ENCODE measurements around the gene CDK17.

CDK17 gene

GRCh38 chr12:96234591-96235483 lies 165.4 kb downstream of the CDK17 start:
- Histone ChIP-seq H3K4ac (ENCODE audit: low read depth in 1 of 2, low read length in 2 of 2) (peak overlapping the region in 1 of 2 experiments; percentile 17), H3K9me3 (ENCODE audit: control insufficient read depth, low read length) (no peaks in the 10 kb centered on the region), H2AK5ac (ENCODE audit: low read length, severe bottlenecking) (peak overlapping the region; percentile 24), H2BK5ac (ENCODE audit: low read depth, low read length, poor library complexity, severe bottlenecking) (no peak overlapping the region), H3K27ac (ENCODE audit: low read length, poor library complexity, severe bottlenecking) (no peak overlapping the region), H2BK120ac (ENCODE audit: low read depth, low read length) (no peak overlapping the region), H4K91ac (ENCODE audit: low read length) (no peak overlapping the region), H3K4me1 (ENCODE audit: control insufficient read depth, insufficient read depth, low read depth, low read length) (peaks cover 35% of the 10 kb centered on the region), H3K36me3 (ENCODE audit: control insufficient read depth in 1 of 2, insufficient read depth in 2 of 2, low read depth in 1 of 2, low read length in 2 of 2) (peaks cover 14 to 32% of the 10 kb centered on the region in 2 experiments), H3K18ac (ENCODE audit: low read depth in 1 of 2, low read length in 2 of 2) (no peak overlapping the region), H2BK15ac (ENCODE audit: low read depth, poor library complexity, severe bottlenecking) (no peak overlapping the region), H4K8ac (ENCODE audit: low read length) (no peak overlapping the region), H2BK12ac (ENCODE audit: low read length in 2 of 2) (no peak overlapping the region), H3K79me1 (replicated peaks; ENCODE audit: low read length, poor library complexity, severe bottlenecking) (peaks cover 29% of the 10 kb centered on the region), H3K27me3 (ENCODE audit: control insufficient read depth in 1 of 2, insufficient read depth in 1 of 2, low read length in 2 of 2) (no peaks in the 10 kb centered on the region), H3K4me2 (ENCODE audit: low read length, poor library complexity, severe bottlenecking) (no peak overlapping the region), H3K4me3 (ENCODE audit: insufficient read depth in 1 of 2, low read depth in 1 of 2, low read length in 2 of 2) (peak overlapping the region in 1 of 2 experiments; percentile 33), H3K9ac (ENCODE audit: low read length) (peak overlapping the region; percentile 93), H3K23ac (ENCODE audit: low read length in 2 of 2) (no peak overlapping the region), H3K14ac (ENCODE audit: low read length in 2 of 2) (no peak overlapping the region), H2AFZ (ENCODE audit: low read depth, low read length) (no peak overlapping the region)
- no peak for DNase-seq
- 95% methylated on average over 22 of the region's 22 CpGs for WGBS

- WGBS = 94% methylated on average over 15 of the region's 15 CpGs
- Histone ChIP-seq H3K79me1 (replicated peaks; ENCODE audit: low read length, poor library complexity, severe bottlenecking) (peaks cover 24% of the 10 kb centered on the region), H3K27me3 (ENCODE audit: control insufficient read depth in 1 of 2, insufficient read depth in 1 of 2, low read length in 2 of 2) (no peaks in the 10 kb centered on the region)
Measured at GRCh38 chr12:96233939-96234461, 166.2 kb downstream of the CDK17 start.

GRCh38 chr12:96233168-96233567 lies 167.1 kb downstream of the CDK17 start:
- no peak overlapping the region for H2AFZ ChIP-seq (ENCODE audit: low read depth, low read length)
- no peak overlapping the region for H3K14ac ChIP-seq (ENCODE audit: low read length in 2 of 2)
- H2BK15ac ChIP-seq (ENCODE audit: low read depth, poor library complexity, severe bottlenecking) = no peak overlapping the region
- H2BK120ac ChIP-seq (ENCODE audit: low read depth, low read length) = no peak overlapping the region
- H3K18ac ChIP-seq (ENCODE audit: low read depth in 1 of 2, low read length in 2 of 2) = no peak overlapping the region
- H3K79me1 ChIP-seq (replicated peaks; ENCODE audit: low read length, poor library complexity, severe bottlenecking) = peaks cover 20% of the 10 kb centered on the region
- H3K4me2 ChIP-seq (ENCODE audit: low read length, poor library complexity, severe bottlenecking) = no peak overlapping the region
- peak overlapping the region; percentile 93 for H3K9ac ChIP-seq (ENCODE audit: low read length)
- H2BK12ac ChIP-seq (ENCODE audit: low read length in 2 of 2) = no peak overlapping the region
- no peaks in the 10 kb centered on the region for H3K9me3 ChIP-seq (ENCODE audit: control insufficient read depth, low read length)
- peak overlapping the region in 1 of 2 experiments; percentile 36 for H3K4me3 ChIP-seq (ENCODE audit: insufficient read depth in 1 of 2, low read depth in 1 of 2, low read length in 2 of 2)
- H4K8ac ChIP-seq (ENCODE audit: low read length) = no peak overlapping the region
- no peak overlapping the region for H2AK5ac ChIP-seq (ENCODE audit: low read length, severe bottlenecking)
- no peak overlapping the region for H4K91ac ChIP-seq (ENCODE audit: low read length)
- no peak overlapping the region for H3K27ac ChIP-seq (ENCODE audit: low read length, poor library complexity, severe bottlenecking)
- peaks cover 22 to 23% of the 10 kb centered on the region in 2 experiments for H3K36me3 ChIP-seq (ENCODE audit: control insufficient read depth in 1 of 2, insufficient read depth in 2 of 2, low read depth in 1 of 2, low read length in 2 of 2)
- H3K4ac ChIP-seq (ENCODE audit: low read depth in 1 of 2, low read length in 2 of 2) = no peak overlapping the region
- 94% methylated on average over 7 of the region's 7 CpGs for WGBS
- H2BK5ac ChIP-seq (ENCODE audit: low read depth, low read length, poor library complexity, severe bottlenecking) = no peak overlapping the region
- H3K23ac ChIP-seq (ENCODE audit: low read length in 2 of 2) = no peak overlapping the region
- H3K27me3 ChIP-seq (ENCODE audit: control insufficient read depth in 1 of 2, insufficient read depth in 1 of 2, low read length in 2 of 2) = no peaks in the 10 kb centered on the region
- H3K4me1 ChIP-seq (ENCODE audit: control insufficient read depth, insufficient read depth, low read depth, low read length) = peaks cover 29% of the 10 kb centered on the region
- DNase-seq = no peak

More at GRCh38 chr12:96233939-96234461, 166.2 kb downstream of the CDK17 start:
- Histone ChIP-seq H3K18ac (ENCODE audit: low read depth in 1 of 2, low read length in 2 of 2) (no peak overlapping the region), H4K91ac (ENCODE audit: low read length) (no peak overlapping the region), H3K9ac (ENCODE audit: low read length) (peak overlapping the region; percentile 93), H2BK12ac (ENCODE audit: low read length in 2 of 2) (no peak overlapping the region), H3K27ac (ENCODE audit: low read length, poor library complexity, severe bottlenecking) (no peak overlapping the region), H2BK5ac (ENCODE audit: low read depth, low read length, poor library complexity, severe bottlenecking) (no peak overlapping the region), H3K4me2 (ENCODE audit: low read length, poor library complexity, severe bottlenecking) (no peak overlapping the region), H2BK120ac (ENCODE audit: low read depth, low read length) (no peak overlapping the region), H3K36me3 (ENCODE audit: control insufficient read depth in 1 of 2, insufficient read depth in 2 of 2, low read depth in 1 of 2, low read length in 2 of 2) (peaks cover 16 to 27% of the 10 kb centered on the region in 2 experiments), H2AK5ac (ENCODE audit: low read length, severe bottlenecking) (no peak overlapping the region), H3K9me3 (ENCODE audit: control insufficient read depth, low read length) (no peaks in the 10 kb centered on the region), H3K4me1 (ENCODE audit: control insufficient read depth, insufficient read depth, low read depth, low read length) (peaks cover 33% of the 10 kb centered on the region), H3K23ac (ENCODE audit: low read length in 2 of 2) (peak overlapping the region in 1 of 2 experiments; percentile 65), H3K14ac (ENCODE audit: low read length in 2 of 2) (no peak overlapping the region), H2BK15ac (ENCODE audit: low read depth, poor library complexity, severe bottlenecking) (no peak overlapping the region), H3K4ac (ENCODE audit: low read depth in 1 of 2, low read length in 2 of 2) (no peak overlapping the region), H3K4me3 (ENCODE audit: insufficient read depth in 1 of 2, low read depth in 1 of 2, low read length in 2 of 2) (peak overlapping the region in 1 of 2 experiments; percentile 36), H2AFZ (ENCODE audit: low read depth, low read length) (no peak overlapping the region), H4K8ac (ENCODE audit: low read length) (no peak overlapping the region)
- DNase-seq = no peak

GRCh38 chr12:96230646-96231045 lies 169.6 kb downstream of the CDK17 start:
- Histone ChIP-seq H3K9ac (ENCODE audit: low read length) (no peak overlapping the region), H4K8ac (ENCODE audit: low read length) (no peak overlapping the region), H3K27ac (ENCODE audit: low read length, poor library complexity, severe bottlenecking) (no peak overlapping the region), H3K79me1 (replicated peaks; ENCODE audit: low read length, poor library complexity, severe bottlenecking) (peaks cover 28% of the 10 kb centered on the region), H2BK5ac (ENCODE audit: low read depth, low read length, poor library complexity, severe bottlenecking) (no peak overlapping the region), H2BK15ac (ENCODE audit: low read depth, poor library complexity, severe bottlenecking) (no peak overlapping the region), H3K18ac (ENCODE audit: low read depth in 1 of 2, low read length in 2 of 2) (no peak overlapping the region), H3K23ac (ENCODE audit: low read length in 2 of 2) (no peak overlapping the region), H3K36me3 (ENCODE audit: control insufficient read depth in 1 of 2, insufficient read depth in 2 of 2, low read depth in 1 of 2, low read length in 2 of 2) (peaks cover 31 to 39% of the 10 kb centered on the region in 2 experiments), H3K9me3 (ENCODE audit: control insufficient read depth, low read length) (no peaks in the 10 kb centered on the region), H3K4me2 (ENCODE audit: low read length, poor library complexity, severe bottlenecking) (no peak overlapping the region), H3K4me1 (ENCODE audit: control insufficient read depth, insufficient read depth, low read depth, low read length) (peaks cover 18% of the 10 kb centered on the region), H3K4ac (ENCODE audit: low read depth in 1 of 2, low read length in 2 of 2) (no peak overlapping the region), H2BK12ac (ENCODE audit: low read length in 2 of 2) (no peak overlapping the region), H2BK120ac (ENCODE audit: low read depth, low read length) (no peak overlapping the region), H2AFZ (ENCODE audit: low read depth, low read length) (no peak overlapping the region), H4K91ac (ENCODE audit: low read length) (no peak overlapping the region), H3K27me3 (ENCODE audit: control insufficient read depth in 1 of 2, insufficient read depth in 1 of 2, low read length in 2 of 2) (no peaks in the 10 kb centered on the region), H2AK5ac (ENCODE audit: low read length, severe bottlenecking) (no peak overlapping the region), H3K14ac (ENCODE audit: low read length in 2 of 2) (no peak overlapping the region), H3K4me3 (ENCODE audit: insufficient read depth in 1 of 2, low read depth in 1 of 2, low read length in 2 of 2) (no peak overlapping the region)
- no peak for DNase-seq
- WGBS = 97% methylated on average over 13 of the region's 13 CpGs
